Measurements from ENCODE around the gene GLRX5. TPM values are rescaled to one million over a fixed set of nuclear protein-coding genes. Genes with fewer than 3 reads are reported as not detected.

GLRX5 gene
- total RNA-seq, 1 experiment from 2014 or later = 57.1 TPM

- DNase-seq (ENCODE audit: low read depth) = no peak
Observed at GRCh38 chr14:95535226-95536021, 574 bp downstream of the GLRX5 start.

- no peak for DNase-seq (ENCODE audit: low read depth)
Observed at GRCh38 chr14:95536036-95536593, 1.3 kb downstream of the GLRX5 start.

- no peak for DNase-seq (ENCODE audit: low read depth)
Observed at GRCh38 chr14:95536671-95537070, 1.8 kb downstream of the GLRX5 start.

- DNase-seq (ENCODE audit: low read depth) = no peak
Observed at GRCh38 chr14:95537298-95538089, 2.6 kb downstream of the GLRX5 start.

- no peak for DNase-seq (ENCODE audit: low read depth)
Observed at GRCh38 chr14:95538801-95539509, 4.1 kb downstream of the GLRX5 start.

GRCh38 chr14:95540236-95540855 is 5.5 kb downstream of the GLRX5 start:
- DNase-seq (ENCODE audit: low read depth) = no peak

- no peak for DNase-seq (ENCODE audit: low read depth)
Observed at GRCh38 chr14:95541346-95541745, 6.5 kb downstream of the GLRX5 start.

GRCh38 chr14:95541932-95542930 is 7.4 kb downstream of the GLRX5 start:
- DNase-seq (ENCODE audit: low read depth) = no peak

GRCh38 chr14:95543021-95543420 is 8.2 kb downstream of the GLRX5 start:
- DNase-seq (ENCODE audit: low read depth) = no peak

GRCh38 chr14:95544588-95544987 is 9.7 kb downstream of the GLRX5 start:
- no peak for DNase-seq (ENCODE audit: low read depth)

GRCh38 chr14:95545515-95546168 is 10.8 kb downstream of the GLRX5 start:
- peak; percentile 82 for DNase-seq (ENCODE audit: low read depth)

GRCh38 chr14:95547272-95547625 is 12.4 kb downstream of the GLRX5 start:
- DNase-seq (ENCODE audit: low read depth) = peak; percentile 12

- DNase-seq (ENCODE audit: low read depth) = peak; percentile 79
Observed at GRCh38 chr14:95547626-95548327, 12.9 kb downstream of the GLRX5 start.

GRCh38 chr14:95548328-95548929 is 13.6 kb downstream of the GLRX5 start:
- DNase-seq (ENCODE audit: low read depth) = no peak

- DNase-seq (ENCODE audit: low read depth) = no peak
Observed at GRCh38 chr14:95549656-95550585, 15.1 kb downstream of the GLRX5 start.

GRCh38 chr14:95551435-95551834 is 16.6 kb downstream of the GLRX5 start:
- no peak for DNase-seq (ENCODE audit: low read depth)

GRCh38 chr14:95553141-95553540 is 18.3 kb downstream of the GLRX5 start:
- DNase-seq (ENCODE audit: low read depth) = no peak

- DNase-seq (ENCODE audit: low read depth) = no peak
Observed at GRCh38 chr14:95555053-95555452, 20.2 kb downstream of the GLRX5 start.
